ENCODE measurements around the gene NFAM1. TPM values are rescaled to one million over a fixed set of nuclear protein-coding genes. Genes with fewer than 3 reads are reported as not detected.

The NFAM1 gene
- total and polyA plus RNA-seq, 10 donors: 2.0 to 56.6 (median 30.8) TPM

DNA sequence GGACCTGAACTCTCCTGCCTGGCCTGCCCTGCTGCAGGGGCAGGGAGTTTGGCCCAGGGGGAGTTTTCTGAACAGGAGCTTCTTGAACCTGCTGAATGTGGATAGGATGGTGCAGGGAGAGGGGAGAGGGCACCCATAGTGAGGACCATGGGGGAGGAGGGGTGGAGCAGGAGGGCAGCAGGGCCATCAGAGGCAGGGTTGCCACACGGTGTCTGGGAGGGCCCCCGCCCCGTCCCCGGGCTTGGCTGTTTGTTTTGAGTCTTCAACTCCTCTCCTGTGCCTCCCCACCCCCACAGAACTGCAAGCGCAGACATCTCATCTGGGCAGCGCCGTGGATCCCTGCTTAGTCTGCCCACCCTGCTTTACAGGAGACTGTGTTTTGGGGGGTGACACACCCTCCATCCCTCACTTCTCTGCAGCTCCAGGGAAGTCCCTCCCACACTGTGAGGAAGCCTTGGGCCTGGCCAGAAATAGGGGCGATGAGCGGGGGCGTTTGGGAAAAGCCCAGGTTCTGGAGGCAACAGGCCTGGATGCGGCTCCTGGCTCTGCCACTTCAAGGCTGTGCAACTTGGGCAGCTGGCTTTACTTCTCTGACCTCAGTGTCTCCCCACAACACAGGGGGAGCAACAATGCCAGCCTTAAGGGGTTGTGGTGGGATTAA, 14.4 kb downstream of the NFAM1 start:
- Histone ChIP-seq H3K4me3 (no peak overlapping the region), H3K9me3 (no peaks in the 10 kb centered on the region), H3K36me3 (peaks cover 0 to 39% (median 0%) of the 10 kb centered on the region in 6 donors), H3K27ac (peak overlapping the region in 7 of 8 donors; percentile 58 to 79 (median 72)), H3K27me3 (replicated peaks in 1 of 7) (peaks cover 0 to 36% (median 0%) of the 10 kb centered on the region in 7 donors), H3K4me1 (peaks cover 0 to 77% (median 26%) of the 10 kb centered on the region in 6 donors)
- intact Hi-C loops (cut with DNase I; ENCODE audit: low total_unique reads): no loop called here
- no peak for TF ChIP-seq CTCF (IDR thresholded peaks at IDR 0.05 in 8 of 11, conservative IDR thresholded peaks at IDR 0.05 in 3 of 11)
- no peak for TF ChIP-seq POLR2AphosphoS5 (IDR thresholded peaks at IDR 0.05)
- TF ChIP-seq POLR2A (IDR thresholded peaks at IDR 0.05): no peak
- no peak for DNase-seq
- WGBS, 5 donors: 77 to 90% (median 78%) methylated on average over 8 to 11 of the region's 11 CpGs

DNA sequence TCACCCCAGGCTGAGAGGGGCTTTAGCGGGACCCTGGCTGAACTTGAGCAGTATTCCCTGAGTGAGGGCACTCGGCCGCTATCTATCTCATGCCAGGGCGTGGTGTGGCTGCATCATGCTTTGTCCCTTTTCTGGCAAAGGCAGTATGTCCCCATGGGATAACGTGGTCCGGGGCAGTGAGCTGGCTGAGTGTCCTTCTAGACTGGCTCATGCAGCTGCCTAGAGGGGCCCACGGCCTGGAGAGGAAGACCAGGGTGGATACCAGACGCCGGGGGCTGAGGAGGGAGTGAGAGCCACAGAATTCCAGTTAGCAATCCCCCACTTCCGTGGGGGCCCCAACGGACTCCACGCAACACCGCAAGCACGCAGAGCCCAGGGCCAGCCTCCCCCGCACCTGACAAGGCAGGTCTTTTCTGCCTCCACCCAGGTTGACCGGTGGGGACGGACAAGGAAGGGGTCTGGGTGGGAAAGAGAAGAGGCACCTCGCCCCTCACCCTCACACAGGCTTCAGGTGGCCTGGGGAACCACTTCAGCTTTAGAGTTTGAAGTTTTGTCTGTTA, 15.5 kb downstream of the NFAM1 start:
- intact Hi-C loops (cut with DNase I; ENCODE audit: low total_unique reads): no loop called here
- no peak for DNase-seq
- Histone ChIP-seq H3K27ac (peak overlapping the region in 3 of 8 donors; percentile 14 to 79 (median 69)), H3K27me3 (replicated peaks in 1 of 7) (peaks cover 0 to 36% (median 0%) of the 10 kb centered on the region in 7 donors), H3K9me3 (no peaks in the 10 kb centered on the region), H3K36me3 (peaks cover 0 to 42% (median 0%) of the 10 kb centered on the region in 6 donors), H3K4me3 (no peak overlapping the region), H3K4me1 (peaks cover 0 to 77% (median 25%) of the 10 kb centered on the region in 6 donors)
- 85 to 91% (median 86%) methylated on average over 15 to 18 of the region's 18 CpGs for WGBS, 5 donors
- TF ChIP-seq POLR2A (IDR thresholded peaks at IDR 0.05) (no peak), POLR2AphosphoS5 (IDR thresholded peaks at IDR 0.05) (peak in 1 of 3 donors; percentile 20), CTCF (IDR thresholded peaks at IDR 0.05 in 8 of 11, conservative IDR thresholded peaks at IDR 0.05 in 3 of 11) (no peak)

DNA sequence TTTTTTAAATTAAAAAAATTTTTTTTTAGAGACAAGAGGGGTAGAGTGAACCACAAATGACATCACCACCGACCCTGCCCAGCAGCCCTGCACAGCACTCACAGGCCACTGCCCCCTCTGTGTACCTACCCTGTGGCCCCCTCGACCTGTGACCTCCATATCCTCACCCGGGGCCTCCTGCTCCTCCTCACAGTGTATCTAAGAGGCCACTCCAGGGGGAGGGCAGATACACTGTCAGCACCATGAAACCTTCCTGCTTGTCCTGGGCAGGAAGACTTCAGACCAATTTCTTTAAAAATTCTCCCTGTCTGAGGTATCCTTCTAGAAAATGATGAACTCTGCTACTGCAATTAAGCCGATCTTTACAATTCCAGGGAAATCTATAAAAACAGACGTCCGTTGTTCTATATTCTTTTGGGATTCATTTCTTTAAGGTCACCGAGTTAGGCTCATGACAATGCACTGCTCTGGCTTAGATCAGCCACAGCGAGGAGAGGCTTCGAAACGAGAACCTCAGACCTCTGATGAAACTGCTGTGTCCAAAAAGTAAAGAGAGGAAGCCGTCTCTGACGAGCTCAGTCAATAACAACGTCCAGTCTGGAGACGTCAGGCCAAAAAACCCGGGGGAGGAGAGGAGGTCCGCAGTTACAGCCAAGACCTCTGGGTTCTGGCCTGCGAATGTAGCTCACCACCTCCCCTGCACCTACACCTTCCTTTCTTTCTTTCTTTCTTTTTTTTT, 17.5 kb downstream of the NFAM1 start:
- H3K9me3 ChIP-seq: no peaks in the 10 kb centered on the region
- WGBS, 5 donors: 57 to 77% (median 62%) methylated on average over 17 of the region's 17 CpGs
- H3K4me1 ChIP-seq: peaks cover 0 to 58% (median 17%) of the 10 kb centered on the region in 6 donors
- H3K4me3 ChIP-seq: peak overlapping the region in 1 of 8 donors; percentile 35
- H3K27me3 ChIP-seq (replicated peaks in 1 of 7): peaks cover 0 to 26% (median 0%) of the 10 kb centered on the region in 7 donors
- H3K27ac ChIP-seq: peak overlapping the region in 5 of 8 donors; percentile 13 to 79 (median 49)
- peaks cover 0 to 47% (median 6%) of the 10 kb centered on the region in 6 donors for H3K36me3 ChIP-seq
- no peak for DNase-seq
- peak in 1 of 3 donors; percentile 4 for TF ChIP-seq POLR2AphosphoS5 (IDR thresholded peaks at IDR 0.05)
- TF ChIP-seq CTCF (IDR thresholded peaks at IDR 0.05 in 8 of 11, conservative IDR thresholded peaks at IDR 0.05 in 3 of 11): no peak
- TF ChIP-seq POLR2A (IDR thresholded peaks at IDR 0.05): no peak
- intact Hi-C loops (cut with DNase I; ENCODE audit: low total_unique reads): no loop called here
